Naive thymus-derived CD4-positive, alpha-beta T cell (primary cell): Measurements from ENCODE around the gene COL23A1. TPM values are rescaled to one million over a fixed set of nuclear protein-coding genes. Genes with fewer than 3 reads are reported as not detected.

ENCODE experiments used
- ATAC-seq: fragments of 150-1000 bp; cut with Tn5 transposase; 2 replicates; pipeline ENCODE4 v1.10.0; 2021; ENCODE audit warnings: mild to moderate bottlenecking, moderate library complexity
- CTCF ChIA-PET: fragments of 350-600 bp; sonication (Branson Sonifier 250); formaldehyde crosslinking; loops from one replicate; lab custom pipeline; 2021; ENCODE audit warnings: antibody characterized with exemption; lab: Charles Lee
- POLR2A ChIA-PET: fragments of 350-600 bp; sonication (Branson Sonifier 250); formaldehyde crosslinking; loops from one replicate; lab custom pipeline; 2021; ENCODE audit warnings: antibody characterized with exemption, inconsistent platforms; lab: Charles Lee
- DNase-seq, 9 donors: peaks; one replicate each; pipeline versions ENCODE4 v3.0.0 to v3.0.0-alpha.2; 2020 to 2022; ENCODE audit warnings: mixed read lengths in 1 of 9
- H3K27ac ChIP-seq: one replicate; pipeline ENCODE4 v1.7.0; 2013; ENCODE audit warnings: mild to moderate bottlenecking, low read depth, low read length, moderate library complexity
- H3K27me3 ChIP-seq, 2 donors: one replicate each; pipeline ENCODE4 v1.7.0; 2013; ENCODE audit warnings: low read length in 2 of 2, mild to moderate bottlenecking in 2 of 2, moderate library complexity in 2 of 2; ENCODE audit not compliant: control insufficient read depth in 2 of 2, insufficient read depth in 2 of 2
- H3K36me3 ChIP-seq, 3 experiments: 1 replicate in 2 of 3; 2 replicates in 1 of 3; pipeline ENCODE4 v1.7.0; 2013; ENCODE audit warnings: low read length in 3 of 3, mild to moderate bottlenecking in 3 of 3, moderate library complexity in 1 of 3; ENCODE audit not compliant: insufficient read depth in 3 of 3, control insufficient read depth in 2 of 3
- H3K4me1 ChIP-seq, 2 donors: one replicate each; pipeline ENCODE4 v1.7.0; 2013; ENCODE audit warnings: low read length in 2 of 2, mild to moderate bottlenecking in 2 of 2, moderate library complexity in 1 of 2; ENCODE audit not compliant: control insufficient read depth in 2 of 2, insufficient read depth in 2 of 2
- H3K4me3 ChIP-seq: 2 replicates; pipeline ENCODE4 v1.7.0; 2013; ENCODE audit warnings: mild to moderate bottlenecking, low read length
- H3K9me3 ChIP-seq, 3 experiments: 1 replicate in 2 of 3; 2 replicates in 1 of 3; pipeline ENCODE4 v1.7.0; 2013; ENCODE audit warnings: low read length in 3 of 3; ENCODE audit not compliant: control insufficient read depth in 2 of 3
- H3K27ac Mint-ChIP-seq, 9 donors: one replicate each; pipeline ENCODE4 v1.8.0; 2020 to 2022; ENCODE audit warnings: mixed read lengths in 9 of 9, mild to moderate bottlenecking in 8 of 9, moderate library complexity in 5 of 9, inconsistent platforms in 2 of 9
- H3K27me3 Mint-ChIP-seq, 5 donors: one replicate each; pipeline ENCODE4 v1.8.0; 2021 to 2022; ENCODE audit warnings: mixed read lengths in 5 of 5, mild to moderate bottlenecking in 1 of 5
- H3K36me3 Mint-ChIP-seq, 5 donors: one replicate each; pipeline ENCODE4 v1.8.0; 2020 to 2022; ENCODE audit warnings: mixed read lengths in 5 of 5, mild to moderate bottlenecking in 3 of 5, inconsistent platforms in 1 of 5
- H3K4me1 Mint-ChIP-seq, 7 donors: one replicate each; pipeline ENCODE4 v1.8.0; 2020 to 2022; ENCODE audit warnings: mixed read lengths in 7 of 7, mild to moderate bottlenecking in 3 of 7, inconsistent platforms in 1 of 7
- H3K4me3 Mint-ChIP-seq, 10 donors: one replicate each; pipeline ENCODE4 v1.8.0; 2020 to 2022; ENCODE audit warnings: mild to moderate bottlenecking in 10 of 10, mixed read lengths in 10 of 10, moderate library complexity in 6 of 10, inconsistent platforms in 2 of 10
- H3K9me3 Mint-ChIP-seq, 11 donors: one replicate each; pipeline ENCODE4 v1.8.0; 2020 to 2022; ENCODE audit warnings: mixed read lengths in 11 of 11, mild to moderate bottlenecking in 4 of 11, inconsistent platforms in 1 of 11, moderate library complexity in 1 of 11
- intact Hi-C, 2 donors: fragments of 100-400 bp; cut with micrococcal nuclease; formaldehyde crosslinking; loops; one replicate each; pipeline ENCODE4 v1.15.1; 2023
- polyA plus RNA-seq, 2 donors: library from polyadenylated mRNA; unstranded; fragments of 300-500 nt; fragmentation: Illumina TruSeq; gene quantifications; one replicate each; pipeline ENCODE4 v1.2.3, GENCODE V29; 2021
- total RNA-seq, 6 experiments: library from RNA in 5 of 6; stranded (reverse) in 5 of 6; gene quantifications; 1 replicate in 5 of 6; 2 replicates in 1 of 6; pipeline ENCODE4 v1.2.3 and lab custom pipeline; 2021 to 2026

The COL23A1 gene
- total and polyA plus RNA-seq, 7 experiments from 2014 or later: 0.13 to 0.32 (median 0.22) TPM; not detected in 4

- CTCF ChIA-PET: no interaction called here
- no peaks in the 10 kb centered on the region for H3K9me3 ChIP-seq
- no peak overlapping the region for H3K27ac Mint-ChIP-seq
- no peaks in the 10 kb centered on the region for H3K36me3 ChIP-seq
- H3K4me3 Mint-ChIP-seq: no peak overlapping the region
- no peak overlapping the region for H3K4me3 ChIP-seq
- H3K36me3 Mint-ChIP-seq: peaks cover 0 to 5% (median 0%) of the 10 kb centered on the region in 5 donors
- intact Hi-C loops: no loop called here
- peaks cover 3 to 18% (median 8%) of the 10 kb centered on the region in 5 donors for H3K27me3 Mint-ChIP-seq
- ATAC-seq: no peak
- POLR2A ChIA-PET: no interaction called here
- no peaks in the 10 kb centered on the region for H3K4me1 ChIP-seq
- H3K9me3 Mint-ChIP-seq: peaks cover 0 to 5% (median 1%) of the 10 kb centered on the region in 11 donors
- no peaks in the 10 kb centered on the region for H3K27me3 ChIP-seq
- peaks cover 0 to 2% (median 0%) of the 10 kb centered on the region in 7 donors for H3K4me1 Mint-ChIP-seq
- no peak overlapping the region for H3K27ac ChIP-seq
- DNase-seq: no peak
These were observed 191.1 kb downstream of the COL23A1 start for GRCh38 chr5:178398901-178399700.

- Mint-ChIP-seq H3K4me3 (no peak overlapping the region), H3K36me3 (no peaks in the 10 kb centered on the region), H3K27me3 (peaks cover 3 to 9% (median 5%) of the 10 kb centered on the region in 5 donors), H3K27ac (no peak overlapping the region), H3K9me3 (peaks cover 0 to 3% (median 0%) of the 10 kb centered on the region in 11 donors), H3K4me1 (peaks cover 0 to under 1% (median 0%) of the 10 kb centered on the region in 7 donors)
- ATAC-seq (no peak), DNase-seq (no peak)
- intact Hi-C loops: no loop called here
- ChIA-PET POLR2A (no interaction called here), CTCF (no interaction called here)
- no peak overlapping the region for H3K4me3 ChIP-seq
- H3K9me3 ChIP-seq: no peaks in the 10 kb centered on the region
- no peak overlapping the region for H3K27ac ChIP-seq
- H3K36me3 ChIP-seq: no peaks in the 10 kb centered on the region
- no peaks in the 10 kb centered on the region for H3K4me1 ChIP-seq
- no peaks in the 10 kb centered on the region for H3K27me3 ChIP-seq
These were observed 193.1 kb downstream of the COL23A1 start for GRCh38 chr5:178396796-178397720.

- Histone ChIP-seq H3K4me3 (no peak overlapping the region), H3K4me1 (no peaks in the 10 kb centered on the region), H3K36me3 (no peaks in the 10 kb centered on the region), H3K27me3 (no peaks in the 10 kb centered on the region), H3K27ac (no peak overlapping the region), H3K9me3 (no peaks in the 10 kb centered on the region)
- CTCF ChIA-PET: no interaction called here
- POLR2A ChIA-PET: no interaction called here
- DNase-seq (no peak), ATAC-seq (no peak)
- Mint-ChIP-seq H3K4me3 (no peak overlapping the region), H3K4me1 (no peaks in the 10 kb centered on the region), H3K9me3 (no peaks in the 10 kb centered on the region), H3K36me3 (no peaks in the 10 kb centered on the region), H3K27me3 (peaks cover 3 to 16% (median 8%) of the 10 kb centered on the region in 5 donors), H3K27ac (no peak overlapping the region)
- intact Hi-C loops: no loop called here
These were observed 196.1 kb downstream of the COL23A1 start for GRCh38 chr5:178394074-178394473.

- peak; percentile 58 for ATAC-seq
- H3K9me3 ChIP-seq: no peaks in the 10 kb centered on the region
- peaks cover 2 to 15% (median 9%) of the 10 kb centered on the region in 5 donors for H3K27me3 Mint-ChIP-seq
- H3K9me3 Mint-ChIP-seq: no peaks in the 10 kb centered on the region
- H3K4me3 ChIP-seq: no peak overlapping the region
- POLR2A ChIA-PET: no interaction called here
- intact Hi-C loops: no loop called here
- no peaks in the 10 kb centered on the region for H3K27me3 ChIP-seq
- H3K27ac Mint-ChIP-seq: no peak overlapping the region
- no peak for DNase-seq
- H3K36me3 Mint-ChIP-seq: no peaks in the 10 kb centered on the region
- no peak overlapping the region for H3K27ac ChIP-seq
- H3K4me3 Mint-ChIP-seq: no peak overlapping the region
- no peaks in the 10 kb centered on the region for H3K4me1 ChIP-seq
- no peaks in the 10 kb centered on the region for H3K36me3 ChIP-seq
- H3K4me1 Mint-ChIP-seq: no peaks in the 10 kb centered on the region
- CTCF ChIA-PET: no interaction called here
These were observed 197.2 kb downstream of the COL23A1 start for GRCh38 chr5:178392931-178393394.

- no peak for DNase-seq
- H3K27me3 Mint-ChIP-seq: peaks cover 0 to 11% (median 10%) of the 10 kb centered on the region in 5 donors
- H3K9me3 Mint-ChIP-seq: no peaks in the 10 kb centered on the region
These were observed 197.8 kb downstream of the COL23A1 start for GRCh38 chr5:178392386-178392785.

GRCh38 chr5:178391480-178391879 lies 198.7 kb downstream of the COL23A1 start:
- H3K27ac Mint-ChIP-seq: no peak overlapping the region
- Histone ChIP-seq H3K27me3 (no peaks in the 10 kb centered on the region), H3K4me1 (no peaks in the 10 kb centered on the region), H3K27ac (no peak overlapping the region), H3K36me3 (no peaks in the 10 kb centered on the region), H3K9me3 (no peaks in the 10 kb centered on the region), H3K4me3 (no peak overlapping the region)
- no peak overlapping the region for H3K4me3 Mint-ChIP-seq
- H3K36me3 Mint-ChIP-seq: no peaks in the 10 kb centered on the region
- intact Hi-C loops: no loop called here
- no peaks in the 10 kb centered on the region for H3K4me1 Mint-ChIP-seq
- CTCF ChIA-PET: no interaction called here
- ATAC-seq (no peak), DNase-seq (no peak)
- POLR2A ChIA-PET: no interaction called here
- peaks cover 0 to 18% (median 16%) of the 10 kb centered on the region in 5 donors for H3K27me3 Mint-ChIP-seq
- no peaks in the 10 kb centered on the region for H3K9me3 Mint-ChIP-seq

More at GRCh38 chr5:178392386-178392785, 197.8 kb downstream of the COL23A1 start:
- no peak for ATAC-seq
- Histone ChIP-seq H3K36me3 (no peaks in the 10 kb centered on the region), H3K9me3 (no peaks in the 10 kb centered on the region), H3K4me1 (no peaks in the 10 kb centered on the region), H3K27me3 (no peaks in the 10 kb centered on the region), H3K4me3 (no peak overlapping the region), H3K27ac (no peak overlapping the region)
- no peaks in the 10 kb centered on the region for H3K4me1 Mint-ChIP-seq
- ChIA-PET CTCF (no interaction called here), POLR2A (no interaction called here)
- no peaks in the 10 kb centered on the region for H3K36me3 Mint-ChIP-seq
- H3K27ac Mint-ChIP-seq: no peak overlapping the region
- H3K4me3 Mint-ChIP-seq: no peak overlapping the region
- intact Hi-C loops: no loop called here
